Trophoblast cell (in vitro differentiated cells and primary cell): Measurements from ENCODE around the gene CCDC89.
A peak's percentile ranks its signal among the peaks of the same experiment; 100 is the strongest.

ENCODE experiments used
- DNase-seq, 2 donors: peaks; one replicate each; pipeline ENCODE4 v3.0.0-alpha.2; 2016
- H2AFZ ChIP-seq: 2 replicates; pipeline ENCODE4 v1.6.1; 2013; ENCODE audit warnings: low read length, moderate library complexity, mild to moderate bottlenecking; ENCODE audit not compliant: insufficient read depth, poor library complexity
- H2AK5ac ChIP-seq: 2 replicates; pipeline ENCODE4 v1.6.1; 2013; ENCODE audit warnings: mild to moderate bottlenecking, low read length
- H2BK120ac ChIP-seq: 2 replicates; pipeline ENCODE4 v1.6.1; 2013; ENCODE audit warnings: low read length, mild to moderate bottlenecking, moderate library complexity; ENCODE audit not compliant: insufficient read depth, poor library complexity
- H2BK12ac ChIP-seq: 2 replicates; pipeline ENCODE4 v1.6.1; 2013; ENCODE audit warnings: mild to moderate bottlenecking, low read length, moderate library complexity
- H2BK5ac ChIP-seq: 2 replicates; pipeline ENCODE4 v1.6.1; 2013; ENCODE audit warnings: low read length, low read depth, moderate library complexity, mild to moderate bottlenecking; ENCODE audit not compliant: poor library complexity
- H3K14ac ChIP-seq: 2 replicates; pipeline ENCODE4 v1.6.1; 2013; ENCODE audit warnings: mild to moderate bottlenecking, low read length
- H3K18ac ChIP-seq: 2 replicates; pipeline ENCODE4 v1.6.1; 2013; ENCODE audit warnings: mild to moderate bottlenecking, low read length
- H3K23ac ChIP-seq: 2 replicates; pipeline ENCODE4 v1.6.1; 2013; ENCODE audit warnings: low read length
- H3K27ac ChIP-seq: 2 replicates; pipeline ENCODE4 v1.5.1; 2013; ENCODE audit warnings: low read depth, mild to moderate bottlenecking, inconsistent platforms, low read length, moderate library complexity
- H3K27me3 ChIP-seq: 2 replicates; pipeline ENCODE4 v1.6.1; 2013; ENCODE audit warnings: inconsistent platforms, mild to moderate bottlenecking, low read length, moderate library complexity; ENCODE audit not compliant: insufficient read depth
- H3K36me3 ChIP-seq, 2 experiments: 1 replicate in 1 of 2; 2 replicates in 1 of 2; pipeline ENCODE4 v1.6.1; 2013; ENCODE audit warnings: low read length in 2 of 2, mild to moderate bottlenecking in 2 of 2, moderate library complexity in 1 of 2; ENCODE audit not compliant: insufficient read depth in 2 of 2, control insufficient read depth in 1 of 2
- H3K4ac ChIP-seq: 2 replicates; pipeline ENCODE4 v1.6.1; 2013; ENCODE audit warnings: low read depth, mild to moderate bottlenecking, low read length, moderate library complexity
- H3K4me1 ChIP-seq, 2 experiments: 1 replicate in 1 of 2; 2 replicates in 1 of 2; pipeline ENCODE4 v1.6.1; 2013; ENCODE audit warnings: low read length in 2 of 2, mild to moderate bottlenecking in 2 of 2, moderate library complexity in 1 of 2; ENCODE audit not compliant: insufficient read depth in 2 of 2, control insufficient read depth in 1 of 2
- H3K4me2 ChIP-seq: 2 replicates; pipeline ENCODE4 v1.6.1; 2013; ENCODE audit warnings: inconsistent platforms, mild to moderate bottlenecking, low read length, moderate library complexity
- H3K4me3 ChIP-seq: 2 replicates; pipeline ENCODE4 v1.5.1; 2013; ENCODE audit warnings: mild to moderate bottlenecking, low read depth, low read length, inconsistent platforms
- H3K79me1 ChIP-seq: one replicate; pipeline ENCODE4 v1.6.1; 2013; ENCODE audit warnings: low read length
- H3K79me2 ChIP-seq: 2 replicates; pipeline ENCODE4 v1.6.1; 2013; ENCODE audit warnings: low read length, mild to moderate bottlenecking; ENCODE audit not compliant: control insufficient read depth, insufficient read depth, poor library complexity
- H3K9ac ChIP-seq: 2 replicates; pipeline ENCODE4 v1.6.1; 2013; ENCODE audit warnings: mild to moderate bottlenecking, low read length
- H3K9me3 ChIP-seq: 2 replicates; pipeline ENCODE4 v1.6.1; 2013; ENCODE audit warnings: low read depth, mild to moderate bottlenecking, control low read depth, inconsistent platforms, low read length; ENCODE audit not compliant: insufficient read depth
- H4K12ac ChIP-seq: 2 replicates; pipeline ENCODE4 v1.6.1; 2013; ENCODE audit warnings: low read depth, mild to moderate bottlenecking, low read length, moderate library complexity
- H4K8ac ChIP-seq: 2 replicates; pipeline ENCODE4 v1.6.1; 2013; ENCODE audit warnings: low read depth, mild to moderate bottlenecking, low read length, moderate library complexity
- H4K91ac ChIP-seq: one replicate; pipeline ENCODE4 v1.6.1; 2013; ENCODE audit warnings: low read depth, mild to moderate bottlenecking, low read length, moderate library complexity
- WGBS: extraction: QIAGEN DNeasy Blood & Tissue Kit; methylation state at CpG from one replicate; pipeline ENCODE4 v1.1.7; 2013; ENCODE audit warnings: missing lambda C conversion rate; ENCODE audit not compliant: insufficient read length, insufficient coverage; ENCODE audit errors: extremely low coverage; 5-methylcytosine and 5-hydroxymethylcytosine counted together

The CCDC89 gene

DNA sequence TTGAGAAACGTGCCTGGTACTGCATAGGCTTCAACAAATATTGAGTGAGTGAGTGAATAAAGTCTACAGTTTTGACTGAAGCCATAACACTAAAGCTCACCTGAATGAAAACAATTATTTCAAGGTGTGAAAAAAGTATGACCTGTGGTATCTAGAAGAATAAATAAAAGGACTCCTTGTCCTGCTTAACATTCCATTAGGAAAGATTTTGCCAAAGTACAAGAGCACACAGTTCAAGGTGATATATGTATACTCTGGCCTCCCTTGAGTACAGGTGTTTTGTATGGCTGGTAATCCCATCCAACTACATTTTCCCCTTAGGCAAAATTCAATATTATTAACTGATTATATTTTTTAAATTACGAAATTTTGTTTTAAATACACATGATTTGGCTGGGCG lies 19.3 kb downstream of the CCDC89 start:
- no peaks in the 10 kb centered on the region for H3K27me3 ChIP-seq
- H3K18ac ChIP-seq: no peak overlapping the region
- no peak overlapping the region for H3K4me3 ChIP-seq
- H3K79me2 ChIP-seq: peaks cover 17% of the 10 kb centered on the region
- H3K4ac ChIP-seq: no peak overlapping the region
- H3K36me3 ChIP-seq: no peaks in the 10 kb centered on the region
- H2BK5ac ChIP-seq: no peak overlapping the region
- no CpG with 5 or more reads among the region's 3 CpGs for WGBS
- H4K12ac ChIP-seq: no peak overlapping the region
- H2AK5ac ChIP-seq: no peak overlapping the region
- H3K27ac ChIP-seq: no peak overlapping the region
- no peak overlapping the region for H3K14ac ChIP-seq
- H4K91ac ChIP-seq: no peak overlapping the region
- no peak overlapping the region for H3K23ac ChIP-seq
- no peak overlapping the region for H2BK120ac ChIP-seq
- DNase-seq: no peak
- H3K9ac ChIP-seq: no peak overlapping the region
- no peak overlapping the region for H3K4me2 ChIP-seq
- H3K9me3 ChIP-seq: no peaks in the 10 kb centered on the region
- no peak overlapping the region for H2AFZ ChIP-seq
- no peaks in the 10 kb centered on the region for H3K4me1 ChIP-seq
- no peak overlapping the region for H4K8ac ChIP-seq
- H2BK12ac ChIP-seq: no peak overlapping the region
- H3K79me1 ChIP-seq: peaks cover 11% of the 10 kb centered on the region

GRCh38 chr11:85665733-85666132 lies 20.3 kb downstream of the CCDC89 start:
- Histone ChIP-seq H4K91ac (no peak overlapping the region), H3K18ac (no peak overlapping the region), H4K8ac (peak overlapping the region; percentile 1), H3K36me3 (no peaks in the 10 kb centered on the region), H2AK5ac (no peak overlapping the region), H3K4me3 (no peak overlapping the region), H3K9ac (no peak overlapping the region), H3K4me2 (no peak overlapping the region), H2BK120ac (no peak overlapping the region), H3K4ac (no peak overlapping the region), H2AFZ (no peak overlapping the region), H3K27me3 (no peaks in the 10 kb centered on the region), H3K4me1 (no peaks in the 10 kb centered on the region), H3K27ac (no peak overlapping the region), H3K14ac (no peak overlapping the region), H3K79me2 (peaks cover 17% of the 10 kb centered on the region), H2BK5ac (no peak overlapping the region), H2BK12ac (no peak overlapping the region), H3K79me1 (peaks cover 11% of the 10 kb centered on the region), H4K12ac (no peak overlapping the region), H3K23ac (no peak overlapping the region), H3K9me3 (no peaks in the 10 kb centered on the region)
- no CpG with 5 or more reads among the region's 5 CpGs for WGBS
- no peak for DNase-seq

DNA sequence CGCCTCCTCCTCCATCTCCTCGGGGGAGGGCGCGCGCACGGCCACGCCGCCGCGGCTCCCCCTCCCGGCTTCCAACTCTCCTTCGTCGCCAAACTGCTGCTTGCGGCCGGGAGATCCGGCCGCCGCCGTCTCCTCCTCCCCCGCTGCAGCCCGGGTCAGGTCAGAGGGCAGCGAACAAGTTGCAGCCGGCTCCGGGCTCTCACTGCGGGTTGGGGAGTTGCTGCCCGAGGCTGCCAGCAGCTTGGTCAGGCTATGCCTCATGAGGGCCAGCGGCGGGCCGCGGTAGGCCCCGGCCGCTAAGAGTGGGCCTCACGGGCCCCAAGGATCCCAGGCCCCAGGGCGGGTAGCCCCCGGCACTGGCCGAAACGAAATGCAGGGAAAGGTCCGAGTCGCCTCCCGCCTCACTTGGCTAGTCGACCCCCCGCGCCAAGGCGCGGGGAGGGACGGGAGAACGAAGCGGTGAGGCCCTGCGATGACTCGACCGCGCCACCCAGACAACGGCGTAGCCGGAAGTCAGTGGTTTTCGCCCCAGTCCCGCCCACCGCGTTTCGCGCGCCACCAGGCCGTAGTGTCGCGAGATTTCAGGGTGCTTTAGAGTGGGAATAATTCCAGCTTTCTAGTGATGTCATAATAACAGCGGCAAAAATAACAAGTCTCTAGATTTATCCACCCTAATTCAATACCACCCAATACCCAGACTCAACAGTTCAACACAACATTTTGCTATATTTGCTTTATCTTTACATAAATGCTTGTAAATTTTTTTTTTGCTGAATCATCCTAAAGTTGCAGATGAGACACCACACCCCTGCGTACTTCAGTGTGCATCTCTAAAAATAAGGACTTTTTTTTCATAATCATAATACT lies 21.1 kb downstream of the CCDC89 start, which contains the start of gene CREBZF:
Gene CREBZF, minus strand, starts transcription at position 515 of the 867 bp plus-strand sequence. Its CDS starts 254 bp downstream, at position 261.
- WGBS: no CpG with 5 or more reads among the region's 67 CpGs
- peak within 1 kb of the TSS; percentile 89 for H3K4me2 ChIP-seq
- no peaks in the 10 kb centered on the region for H3K9me3 ChIP-seq
- peak within 1 kb of the TSS; percentile 88 for H2AK5ac ChIP-seq
- H3K23ac ChIP-seq: no peak within 1 kb of the TSS
- peak within 1 kb of the TSS; percentile 94 for H3K4me3 ChIP-seq
- no peaks in the 10 kb centered on the region for H3K36me3 ChIP-seq
- peaks cover 17% of the 10 kb centered on the region for H3K79me2 ChIP-seq
- no peaks in the 10 kb centered on the region for H3K4me1 ChIP-seq
- H2BK12ac ChIP-seq: peak within 1 kb of the TSS; percentile 10
- peaks cover 11% of the 10 kb centered on the region for H3K79me1 ChIP-seq
- peak within 1 kb of the TSS; percentile 74 for H2BK5ac ChIP-seq
- H3K9ac ChIP-seq: peak within 1 kb of the TSS; percentile 98
- peak within 1 kb of the TSS; percentile 92 for H4K12ac ChIP-seq
- peak within 1 kb of the TSS; percentile 92 for H3K27ac ChIP-seq
- DNase-seq: peak; percentile 96 to 99
- H2BK120ac ChIP-seq: peak within 1 kb of the TSS; percentile 89
- peak within 1 kb of the TSS; percentile 67 for H4K91ac ChIP-seq
- H2AFZ ChIP-seq: peak within 1 kb of the TSS; percentile 19
- H4K8ac ChIP-seq: peak within 1 kb of the TSS; percentile 67
- peak within 1 kb of the TSS; percentile 93 for H3K14ac ChIP-seq
- H3K27me3 ChIP-seq: no peaks in the 10 kb centered on the region
- H3K18ac ChIP-seq: peak within 1 kb of the TSS; percentile 19
- peak within 1 kb of the TSS; percentile 98 for H3K4ac ChIP-seq

DNA sequence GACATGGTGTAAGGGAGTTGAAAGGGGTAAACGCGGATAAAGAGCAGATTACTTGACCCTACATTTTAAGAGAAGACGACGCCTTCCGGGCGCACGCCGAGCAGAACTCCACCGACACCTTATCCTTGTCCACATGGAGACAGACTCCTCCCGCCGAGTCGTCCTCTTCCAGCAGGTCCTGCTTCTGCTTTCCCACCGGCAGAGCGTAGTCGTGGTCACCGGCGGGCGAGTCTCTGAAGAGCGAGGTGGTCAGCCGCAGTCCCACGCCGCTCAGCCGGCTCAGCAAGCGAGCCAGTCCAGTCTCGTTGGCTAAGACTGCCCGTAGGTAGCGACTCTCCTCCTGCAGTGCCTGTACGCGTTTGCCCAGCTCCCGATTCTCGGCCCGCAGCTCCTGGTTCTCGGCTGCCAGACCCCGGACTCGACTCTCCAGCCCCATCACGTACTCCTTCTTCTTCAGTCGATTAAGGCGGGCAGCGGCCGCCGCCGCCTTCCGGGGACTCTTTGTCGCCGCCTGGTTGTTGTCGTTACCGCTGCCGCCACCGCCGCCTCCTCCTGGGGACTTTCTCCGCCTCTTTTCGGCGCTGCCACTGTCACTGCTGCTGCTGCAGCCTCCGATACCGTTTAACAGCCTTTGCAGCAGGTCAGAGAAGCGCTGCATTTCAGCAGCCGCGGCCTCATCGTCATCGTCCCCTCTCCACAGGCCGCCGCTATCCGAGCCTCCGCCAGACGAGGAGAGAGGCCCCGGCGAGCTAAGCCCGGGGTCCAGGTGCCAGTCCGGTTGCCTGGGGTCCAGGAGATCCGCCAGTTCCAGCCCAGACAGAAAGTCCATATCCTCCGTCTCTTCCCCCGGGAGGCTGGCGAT lies 22.0 kb downstream of the CCDC89 start:
- peak overlapping the region; percentile 67 for H4K8ac ChIP-seq
- H3K4me3 ChIP-seq: peak overlapping the region; percentile 94
- H4K12ac ChIP-seq: peak overlapping the region; percentile 92
- H4K91ac ChIP-seq: peak overlapping the region; percentile 67
- no peaks in the 10 kb centered on the region for H3K36me3 ChIP-seq
- no peak overlapping the region for H3K23ac ChIP-seq
- no peak overlapping the region for H2AFZ ChIP-seq
- peak overlapping the region; percentile 10 for H2BK12ac ChIP-seq
- H2BK120ac ChIP-seq: peak overlapping the region; percentile 89
- H3K18ac ChIP-seq: peak overlapping the region; percentile 19
- H2AK5ac ChIP-seq: peak overlapping the region; percentile 88
- DNase-seq: peak; percentile 71 to 80
- peaks cover 17% of the 10 kb centered on the region for H3K79me2 ChIP-seq
- H3K4me2 ChIP-seq: peak overlapping the region; percentile 89
- H3K4ac ChIP-seq: peak overlapping the region; percentile 98
- H3K27me3 ChIP-seq: no peaks in the 10 kb centered on the region
- no peaks in the 10 kb centered on the region for H3K4me1 ChIP-seq
- H3K9ac ChIP-seq: peak overlapping the region; percentile 98
- H2BK5ac ChIP-seq: peak overlapping the region; percentile 74
- H3K14ac ChIP-seq: peak overlapping the region; percentile 93
- H3K79me1 ChIP-seq: peaks cover 11% of the 10 kb centered on the region
- peak overlapping the region; percentile 92 for H3K27ac ChIP-seq
- no peaks in the 10 kb centered on the region for H3K9me3 ChIP-seq
- WGBS: no CpG with 5 or more reads among the region's 73 CpGs
